Measurements from ENCODE around the gene KCNH4. TPM values are rescaled to one million over a fixed set of nuclear protein-coding genes. Genes with fewer than 3 reads are reported as not detected.

Gene KCNH4
- total RNA-seq, 1 donor from 2014 or later, result not detected

DNA sequence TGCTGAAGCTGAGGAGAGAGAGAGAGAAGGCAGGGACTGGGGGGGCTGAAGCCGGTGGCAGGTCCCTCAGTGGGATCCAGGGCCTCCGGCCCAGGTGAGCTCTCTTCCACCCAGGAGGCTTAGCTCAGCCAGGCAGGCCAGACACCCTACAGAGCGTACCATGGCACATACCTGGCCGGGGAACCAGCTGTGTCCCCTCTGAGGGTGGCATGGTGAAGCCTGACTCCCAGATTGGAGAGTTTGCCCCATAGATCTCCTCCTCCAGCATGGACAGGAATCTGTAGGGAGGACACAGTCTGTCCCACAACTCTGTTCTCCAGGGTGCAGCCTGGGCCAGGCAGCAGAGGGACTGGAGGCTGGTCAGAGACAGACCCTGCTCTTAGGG, 62.8 kb downstream of the KCNH4 start:
- no peak overlapping the region for H3K4me3 ChIP-seq
- no peak for DNase-seq (ENCODE audit: low spot score)
- peaks cover 15% of the 10 kb centered on the region for H3K4me1 ChIP-seq
- Mint-ChIP-seq H3K9me3 (no peaks in the 10 kb centered on the region), H3K27me3 (ENCODE audit: insufficient read depth, low read depth) (peaks cover 5% of the 10 kb centered on the region), H3K27ac (no peak overlapping the region), H3K36me3 (peaks cover 7% of the 10 kb centered on the region), H3K4me1 (peaks cover 12% of the 10 kb centered on the region), H3K4me3 (no peak overlapping the region)
- no peak overlapping the region for H3K4me2 ChIP-seq
- peaks cover 19% of the 10 kb centered on the region for H3F3A ChIP-seq (ENCODE audit: low read depth)
- no peak overlapping the region for H3K27ac ChIP-seq
- no peaks in the 10 kb centered on the region for H3K79me2 ChIP-seq (ENCODE audit: low read depth)
- TF ChIP-seq EZH2 (IDR thresholded peaks at IDR 0.05), result no peak
- TF ChIP-seq, protein P1, sequence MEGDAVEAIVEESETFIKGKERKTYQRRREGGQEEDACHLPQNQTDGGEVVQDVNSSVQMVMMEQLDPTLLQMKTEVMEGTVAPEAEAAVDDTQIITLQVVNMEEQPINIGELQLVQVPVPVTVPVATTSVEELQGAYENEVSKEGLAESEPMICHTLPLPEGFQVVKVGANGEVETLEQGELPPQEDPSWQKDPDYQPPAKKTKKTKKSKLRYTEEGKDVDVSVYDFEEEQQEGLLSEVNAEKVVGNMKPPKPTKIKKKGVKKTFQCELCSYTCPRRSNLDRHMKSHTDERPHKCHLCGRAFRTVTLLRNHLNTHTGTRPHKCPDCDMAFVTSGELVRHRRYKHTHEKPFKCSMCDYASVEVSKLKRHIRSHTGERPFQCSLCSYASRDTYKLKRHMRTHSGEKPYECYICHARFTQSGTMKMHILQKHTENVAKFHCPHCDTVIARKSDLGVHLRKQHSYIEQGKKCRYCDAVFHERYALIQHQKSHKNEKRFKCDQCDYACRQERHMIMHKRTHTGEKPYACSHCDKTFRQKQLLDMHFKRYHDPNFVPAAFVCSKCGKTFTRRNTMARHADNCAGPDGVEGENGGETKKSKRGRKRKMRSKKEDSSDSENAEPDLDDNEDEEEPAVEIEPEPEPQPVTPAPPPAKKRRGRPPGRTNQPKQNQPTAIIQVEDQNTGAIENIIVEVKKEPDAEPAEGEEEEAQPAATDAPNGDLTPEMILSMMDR (IDR thresholded peaks at IDR 0.05), result no peak
- no peak for TF ChIP-seq EZH2phosphoT487 (IDR thresholded peaks at IDR 0.05)
- H3K27me3 ChIP-seq, result no peaks in the 10 kb centered on the region
- H3K36me3 ChIP-seq, result no peaks in the 10 kb centered on the region
- H3K9ac ChIP-seq, result no peak overlapping the region
- H2AFZ ChIP-seq (replicated peaks), result no peak overlapping the region
- H4K20me1 ChIP-seq (ENCODE audit: low read depth), result no peaks in the 10 kb centered on the region
- no peaks in the 10 kb centered on the region for H3K9me3 ChIP-seq (ENCODE audit: low read depth)

DNA sequence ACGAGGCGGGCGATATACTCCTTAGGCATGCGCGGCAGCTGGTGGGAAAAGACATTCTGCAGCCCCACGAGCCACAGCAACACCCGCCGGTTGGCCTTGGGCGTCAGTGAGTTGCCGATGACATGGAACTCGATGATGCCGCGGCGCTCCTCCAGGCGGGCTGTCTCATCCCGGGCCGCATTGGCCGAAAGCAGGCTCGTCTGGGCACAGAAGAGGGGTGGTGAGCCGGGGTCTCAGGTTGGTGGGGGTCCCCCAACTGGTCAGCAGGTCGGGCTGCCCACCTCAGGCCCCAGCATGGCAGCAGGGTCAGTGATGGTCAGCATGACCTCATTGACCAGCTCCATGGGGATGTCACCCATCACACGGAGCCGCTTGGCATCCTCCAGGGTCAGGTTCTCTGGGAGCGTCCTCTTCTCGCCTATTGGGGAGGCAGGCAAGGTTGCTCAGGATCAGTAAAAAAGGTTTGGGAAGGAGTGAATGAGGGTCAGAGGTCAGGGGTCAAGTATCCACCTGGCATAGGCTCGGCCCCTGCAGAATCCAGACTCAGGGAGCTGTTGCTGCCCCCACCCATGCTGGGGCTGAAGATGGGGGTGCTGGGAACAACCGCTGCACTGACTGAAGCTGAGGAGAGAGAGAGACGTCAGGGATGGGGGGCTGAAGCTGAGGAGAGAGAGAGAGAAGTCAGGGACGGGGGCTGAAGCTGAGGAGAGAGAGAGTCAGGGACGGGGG, 63.4 kb downstream of the KCNH4 start:
- Histone ChIP-seq H2AFZ (replicated peaks) (no peak overlapping the region), H3K27me3 (no peaks in the 10 kb centered on the region), H3K36me3 (no peaks in the 10 kb centered on the region), H4K20me1 (ENCODE audit: low read depth) (no peaks in the 10 kb centered on the region), H3K4me2 (no peak overlapping the region), H3K4me3 (no peak overlapping the region), H3K9me3 (ENCODE audit: low read depth) (no peaks in the 10 kb centered on the region), H3K27ac (no peak overlapping the region), H3K79me2 (ENCODE audit: low read depth) (no peaks in the 10 kb centered on the region), H3F3A (ENCODE audit: low read depth) (peaks cover 13% of the 10 kb centered on the region), H3K4me1 (peaks cover 10% of the 10 kb centered on the region), H3K9ac (no peak overlapping the region)
- Mint-ChIP-seq H3K4me3 (no peak overlapping the region), H3K27ac (no peak overlapping the region), H3K36me3 (peaks cover 7% of the 10 kb centered on the region), H3K4me1 (peaks cover 12% of the 10 kb centered on the region), H3K27me3 (ENCODE audit: insufficient read depth, low read depth) (peaks cover 5% of the 10 kb centered on the region), H3K9me3 (no peaks in the 10 kb centered on the region)
- DNase-seq (ENCODE audit: low spot score), result no peak
- TF ChIP-seq EZH2 (IDR thresholded peaks at IDR 0.05), result no peak
- TF ChIP-seq, protein P1 (IDR thresholded peaks at IDR 0.05), result no peak
- no peak for TF ChIP-seq EZH2phosphoT487 (IDR thresholded peaks at IDR 0.05)

DNA sequence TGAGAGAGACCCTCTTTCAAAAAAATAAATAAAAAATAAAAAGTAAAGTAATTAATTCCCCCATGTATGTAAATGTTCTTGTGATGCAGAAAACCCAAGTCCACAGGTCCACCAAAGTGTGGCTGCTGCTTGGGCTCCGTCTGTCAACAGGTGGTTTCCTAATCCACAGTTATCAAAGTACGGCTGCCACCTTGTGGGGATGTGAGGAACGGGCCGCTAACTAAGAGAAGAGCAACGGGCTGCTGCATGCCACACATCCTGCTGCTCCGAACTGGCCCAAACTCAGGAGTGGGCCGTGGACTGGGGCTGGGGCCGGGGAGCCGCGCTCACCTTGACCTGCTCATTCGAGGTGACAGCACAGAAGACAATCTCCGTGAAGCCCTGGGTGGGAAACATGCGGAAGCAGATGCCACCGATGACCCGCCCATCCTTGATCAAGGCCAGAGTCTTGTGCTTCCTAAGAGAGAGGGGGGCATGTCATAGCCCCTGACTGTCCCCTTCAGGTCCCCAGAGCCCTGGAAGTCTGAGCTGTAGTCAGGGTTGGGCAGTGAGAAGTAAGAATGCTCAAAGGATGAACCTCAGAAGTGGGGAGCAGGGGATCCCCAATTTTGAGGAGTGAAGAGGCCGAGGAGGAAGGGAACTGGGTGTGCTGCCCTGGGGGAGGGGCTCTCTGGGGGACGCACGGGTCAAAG, 64.1 kb downstream of the KCNH4 start:
- Histone ChIP-seq H2AFZ (replicated peaks) (no peak overlapping the region), H3K4me1 (peaks cover 5% of the 10 kb centered on the region), H3K9ac (no peak overlapping the region), H3K4me3 (no peak overlapping the region), H3K4me2 (no peak overlapping the region), H3K79me2 (ENCODE audit: low read depth) (no peaks in the 10 kb centered on the region), H3K27ac (no peak overlapping the region), H3F3A (ENCODE audit: low read depth) (peaks cover 6% of the 10 kb centered on the region), H3K27me3 (no peaks in the 10 kb centered on the region), H3K36me3 (no peaks in the 10 kb centered on the region), H4K20me1 (ENCODE audit: low read depth) (no peaks in the 10 kb centered on the region), H3K9me3 (ENCODE audit: low read depth) (no peaks in the 10 kb centered on the region)
- peak; percentile 89 for DNase-seq (ENCODE audit: low spot score)
- H3K4me1 Mint-ChIP-seq, result peaks cover 15% of the 10 kb centered on the region
- no peak for TF ChIP-seq EZH2 (IDR thresholded peaks at IDR 0.05)
- TF ChIP-seq, protein P1 (IDR thresholded peaks at IDR 0.05), result peak; percentile 76
- peaks cover 4% of the 10 kb centered on the region for H3K36me3 Mint-ChIP-seq
- no peak overlapping the region for H3K27ac Mint-ChIP-seq
- H3K9me3 Mint-ChIP-seq, result no peaks in the 10 kb centered on the region
- peak overlapping the region; percentile 39 for H3K4me3 Mint-ChIP-seq
- H3K27me3 Mint-ChIP-seq (ENCODE audit: insufficient read depth, low read depth), result peaks cover 5% of the 10 kb centered on the region
